EL (cell line): ENCODE measurements around the gene ATG101.
A peak's percentile ranks its signal among the peaks of the same experiment; 100 is the strongest.

Experiments used
- DNase-seq: peaks from one replicate; pipeline ENCODE4 v3.0.0-alpha.2; 2016

ATG101 gene

GRCh38 chr12:52042706-52043385 lies 26.9 kb upstream of the ATG101 start:
- no peak for DNase-seq

- no peak for DNase-seq
Measured at GRCh38 chr12:52043386-52044212, 26.2 kb upstream of the ATG101 start.

- no peak for DNase-seq
Measured at GRCh38 chr12:52044292-52044983, 25.3 kb upstream of the ATG101 start.

- no peak for DNase-seq
Measured at GRCh38 chr12:52045794-52046199, 24.0 kb upstream of the ATG101 start.

GRCh38 chr12:52046859-52047258 lies 22.9 kb upstream of the ATG101 start:
- no peak for DNase-seq

- DNase-seq, result no peak
Measured at GRCh38 chr12:52049286-52049685, 20.5 kb upstream of the ATG101 start.

GRCh38 chr12:52049688-52050087 lies 20.1 kb upstream of the ATG101 start:
- DNase-seq, result no peak

GRCh38 chr12:52050116-52050757 lies 19.5 kb upstream of the ATG101 start:
- DNase-seq, result no peak

GRCh38 chr12:52050758-52051541 lies 18.8 kb upstream of the ATG101 start, which contains the start of gene NR4A1:
TSS of gene NR4A1 (plus strand) at chr12:52051442. CDS start at chr12:52054329, 2,887 bp downstream.
- peak; percentile 95 for DNase-seq

GRCh38 chr12:52052468-52053186 lies 17.2 kb upstream of the ATG101 start:
- no peak for DNase-seq

GRCh38 chr12:52053536-52054209 lies 16.1 kb upstream of the ATG101 start:
- no peak for DNase-seq

GRCh38 chr12:52054231-52054832 lies 15.4 kb upstream of the ATG101 start:
- no peak for DNase-seq

- DNase-seq, result no peak
Measured at GRCh38 chr12:52054833-52055730, 14.7 kb upstream of the ATG101 start.

GRCh38 chr12:52055731-52056711 lies 13.8 kb upstream of the ATG101 start:
- no peak for DNase-seq

- no peak for DNase-seq
Measured at GRCh38 chr12:52056801-52057637, 12.8 kb upstream of the ATG101 start.

GRCh38 chr12:52057638-52058576 lies 11.9 kb upstream of the ATG101 start:
- DNase-seq, result no peak
